ENCODE measurements around the gene EGLN2. TPM values are rescaled to one million over a fixed set of nuclear protein-coding genes. Genes with fewer than 3 reads are reported as not detected.

EGLN2 gene
- total and polyA plus RNA-seq, 2 donors (not counting 3 experiments of a cell fraction or from before 2014, with no cell fraction given), result 118 to 152 TPM

DNA sequence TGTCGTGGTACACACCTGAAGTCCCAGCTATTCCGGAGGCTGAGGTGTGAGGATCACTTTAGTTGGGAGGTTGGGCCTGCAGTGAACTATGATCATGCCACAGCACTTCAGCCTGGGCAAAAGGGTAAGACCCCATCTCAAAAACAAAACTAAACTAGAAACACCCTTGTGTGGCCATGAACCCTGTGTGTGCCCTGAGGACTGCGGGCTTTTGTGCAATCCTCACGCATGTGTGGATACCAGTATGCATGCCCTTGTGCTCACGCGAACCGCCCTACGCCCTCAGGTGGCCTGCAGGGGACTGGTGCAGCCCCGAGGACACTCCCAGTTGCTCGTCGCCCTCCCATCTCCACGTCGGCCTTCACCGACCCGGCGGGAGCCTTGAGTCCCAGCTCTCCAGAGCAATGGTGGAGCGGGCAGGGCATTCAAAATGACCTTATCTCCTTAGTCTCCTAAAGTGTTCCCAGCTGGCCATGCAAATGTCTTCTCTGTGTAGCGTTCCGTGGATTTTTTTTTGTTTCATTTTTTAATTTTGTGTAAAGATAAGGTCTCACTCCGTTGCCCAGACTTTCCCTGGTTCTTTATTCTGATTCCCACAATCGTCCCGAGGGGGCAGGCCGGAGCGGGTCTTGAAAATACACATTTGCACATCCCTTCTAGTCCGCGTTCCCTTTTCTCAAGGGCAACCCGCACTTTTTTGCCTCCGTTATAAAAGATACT lies 868 bp upstream of the EGLN2 start:
- CTCF ChIA-PET, result interaction anchor here (0.6 to 2.5 kb wide), 27 partner anchors 8 to 464 kb away, joined by 3 to 39 read pairs (median 4); partner anchors contain the start of genes ACTMAP, COQ8B, ITPKC and RAB4B
- dilution Hi-C loops (cut with MboI; ENCODE audit: extremely low pct_ligation_motif_present, low sequenced_read_pairs), result no loop called here
- BruUV-seq (replicated peaks), result TSS peak; percentile 37
- H3K36me3 ChIP-seq (ENCODE audit: control insufficient read depth in 2 of 2, extremely low read depth in 1 of 2, insufficient read depth in 2 of 2, low read length in 2 of 2), result peaks cover 0 to 13% of the 10 kb centered on the region in 2 experiments
- intact Hi-C loops (cut with micrococcal nuclease), result loop anchor here (1.0 to 2.0 kb wide), 4 partner anchors 20 to 81 kb away; partner anchors contain the start of genes ACTMAP, COQ8B, ITPKC and RAB4B
- no peaks in the 10 kb centered on the region for H3K9me3 ChIP-seq (replicated peaks; ENCODE audit: control insufficient read depth, insufficient read depth, low read length)
- no peak for FAIRE-seq
- peak; percentile 68 for DNase-seq (ENCODE audit: low read depth, low spot score)
- peak overlapping the region; percentile 86 for H3K4me2 ChIP-seq (ENCODE audit: insufficient read depth, low read length)
- H3K27me3 ChIP-seq (ENCODE audit: control insufficient read depth in 2 of 2, insufficient read depth in 2 of 2, low read length in 2 of 2), result no peaks in the 10 kb centered on the region
- H3K27ac ChIP-seq (ENCODE audit: insufficient read depth, low read depth, low read length), result peak overlapping the region; percentile 71
- H3K4me1 ChIP-seq (ENCODE audit: control insufficient read depth, extremely low read depth, insufficient read depth, low read length), result peaks cover 39% of the 10 kb centered on the region
- peak overlapping the region; percentile 78 for H3K9ac ChIP-seq (replicated peaks; ENCODE audit: extremely low read depth, insufficient read depth, low read length)
- no peaks in the 10 kb centered on the region for H3K9me1 ChIP-seq (replicated peaks; ENCODE audit: control insufficient read depth, extremely low read depth, insufficient read depth, low read length)
- TF ChIP-seq, protein P1, sequence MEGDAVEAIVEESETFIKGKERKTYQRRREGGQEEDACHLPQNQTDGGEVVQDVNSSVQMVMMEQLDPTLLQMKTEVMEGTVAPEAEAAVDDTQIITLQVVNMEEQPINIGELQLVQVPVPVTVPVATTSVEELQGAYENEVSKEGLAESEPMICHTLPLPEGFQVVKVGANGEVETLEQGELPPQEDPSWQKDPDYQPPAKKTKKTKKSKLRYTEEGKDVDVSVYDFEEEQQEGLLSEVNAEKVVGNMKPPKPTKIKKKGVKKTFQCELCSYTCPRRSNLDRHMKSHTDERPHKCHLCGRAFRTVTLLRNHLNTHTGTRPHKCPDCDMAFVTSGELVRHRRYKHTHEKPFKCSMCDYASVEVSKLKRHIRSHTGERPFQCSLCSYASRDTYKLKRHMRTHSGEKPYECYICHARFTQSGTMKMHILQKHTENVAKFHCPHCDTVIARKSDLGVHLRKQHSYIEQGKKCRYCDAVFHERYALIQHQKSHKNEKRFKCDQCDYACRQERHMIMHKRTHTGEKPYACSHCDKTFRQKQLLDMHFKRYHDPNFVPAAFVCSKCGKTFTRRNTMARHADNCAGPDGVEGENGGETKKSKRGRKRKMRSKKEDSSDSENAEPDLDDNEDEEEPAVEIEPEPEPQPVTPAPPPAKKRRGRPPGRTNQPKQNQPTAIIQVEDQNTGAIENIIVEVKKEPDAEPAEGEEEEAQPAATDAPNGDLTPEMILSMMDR (IDR thresholded peaks at IDR 0.05; ENCODE audit: extremely low read depth in 1 of 2, insufficient read depth in 1 of 2, low read depth in 1 of 2, low read length in 2 of 2), result peak; percentile 12 to 32
- no peak for TF ChIP-seq POLR2A (IDR thresholded peaks at IDR 0.05; ENCODE audit: low read depth, low read length)
- peak overlapping the region; percentile 50 for H2AFZ ChIP-seq (ENCODE audit: low read depth, low read length)
- H4K20me1 ChIP-seq (replicated peaks; ENCODE audit: control insufficient read depth, extremely low read depth, insufficient read depth, low read length), result no peaks in the 10 kb centered on the region
- POLR2A ChIA-PET, result interaction anchor here (0.7 to 4.5 kb wide), 3 partner anchors 9 to 47 kb away, joined by 3 to 23 read pairs (median 5); partner anchors contain the start of genes ACTMAP, RAB4B and SNRPA
- H3K4me3 ChIP-seq (replicated peaks in 1 of 3; ENCODE audit: insufficient read depth in 1 of 3, low read depth in 1 of 3, low read length in 3 of 3), result peak overlapping the region; percentile 43 to 79 (median 52)
- peaks cover 36% of the 10 kb centered on the region for H3K79me2 ChIP-seq (ENCODE audit: control insufficient read depth, insufficient read depth, low read length)

All from endothelial cell of umbilical vein (primary cell).